ENCODE results near the gene DOCK8. TPM values are rescaled to one million over a fixed set of nuclear protein-coding genes. Genes with fewer than 3 reads are reported as not detected.
A peak's percentile ranks its signal among the peaks of the same experiment; 100 is the strongest.

The DOCK8 gene
- total and polyA plus RNA-seq, 2 of the 4 experiments (the other 2 are of a cell fraction), result not detected

- POLR2A ChIA-PET (ENCODE audit: unreplicated experiment), result no interaction called here
- no peak overlapping the region for H3K23ac ChIP-seq (ENCODE audit: low read depth, low read length)
- DNase-seq (peak; percentile 52), ATAC-seq (ENCODE audit: low read depth) (peak; percentile 99)
- intact Hi-C loops (cut with micrococcal nuclease), result loop anchor here (1.0 to 10.0 kb wide), 8 partner anchors 49 to 623 kb away; partner anchors contain the start of gene KANK1
- H2BK15ac ChIP-seq (ENCODE audit: low read depth, low read length), result no peak overlapping the region
- H3K56ac ChIP-seq (ENCODE audit: extremely low read depth, insufficient read depth, low read length), result no peak overlapping the region
- H3K14ac ChIP-seq (replicated peaks; ENCODE audit: low read depth, low read length), result no peak overlapping the region
- WGBS, 2 experiments (ENCODE audit: extremely low coverage in 2 of 2, insufficient read length in 1 of 2), result no CpG with 5 or more reads among the region's 9 CpGs
- dilution Hi-C loops (cut with HindIII; ENCODE audit: low sequenced_read_pairs, unreplicated experiment), result no loop called here
- no peak overlapping the region for H3K9ac ChIP-seq (ENCODE audit: low read depth, low read length)
- no peak overlapping the region for H2AK9ac ChIP-seq (replicated peaks; ENCODE audit: low read depth, low read length, poor library complexity)
- H4K8ac ChIP-seq (ENCODE audit: low read depth in 2 of 2, low read length in 2 of 2), result no peak overlapping the region
- in situ Hi-C loops (cut with MboI; ENCODE audit: low sequenced_read_pairs), result loop anchor here (5.0 kb wide), 1 partner anchor 621 kb away; no protein-coding TSS in a partner anchor
- BruUV-seq (replicated peaks), result no TSS peak
- H3K79me1 ChIP-seq (ENCODE audit: low read depth in 1 of 2, low read length in 2 of 2), result no peaks in the 10 kb centered on the region
- no peaks in the 10 kb centered on the region for H3K9me1 ChIP-seq (ENCODE audit: insufficient read depth, low read length)
- H3K9me3 ChIP-seq (ENCODE audit: control insufficient read depth, insufficient read depth, low read length), result no peaks in the 10 kb centered on the region
- H3K27ac ChIP-seq (ENCODE audit: insufficient read depth, low read length), result no peak overlapping the region
- no peak overlapping the region for H2BK120ac ChIP-seq (ENCODE audit: low read depth, low read length)
- H4K20me1 ChIP-seq (ENCODE audit: insufficient read depth, low read length), result no peaks in the 10 kb centered on the region
- H2AFZ ChIP-seq (replicated peaks; ENCODE audit: low read length, poor library complexity), result no peak overlapping the region
- no peak overlapping the region for H3K18ac ChIP-seq (ENCODE audit: low read depth, low read length)
- no peak overlapping the region for H2BK5ac ChIP-seq (ENCODE audit: low read depth, low read length, poor library complexity, severe bottlenecking)
- H3K4me2 ChIP-seq (ENCODE audit: low read depth, low read length), result no peak overlapping the region
- no peak overlapping the region for H3K4ac ChIP-seq (ENCODE audit: low read depth, low read length)
- no peak overlapping the region for H3K4me3 ChIP-seq (ENCODE audit: insufficient read depth, low read depth, low read length)
- H2AK5ac ChIP-seq (ENCODE audit: low read depth, low read length), result no peak overlapping the region
- H3K36me3 ChIP-seq (ENCODE audit: control insufficient read depth, insufficient read depth, low read length), result no peaks in the 10 kb centered on the region
- no peak for TF ChIP-seq MAFK (IDR thresholded peaks at IDR 0.05; ENCODE audit: low read depth, low read length)
- no peak for TF ChIP-seq NFE2L2 (IDR thresholded peaks at IDR 0.05; ENCODE audit: low read depth, low read length)
- TF ChIP-seq, protein P1, sequence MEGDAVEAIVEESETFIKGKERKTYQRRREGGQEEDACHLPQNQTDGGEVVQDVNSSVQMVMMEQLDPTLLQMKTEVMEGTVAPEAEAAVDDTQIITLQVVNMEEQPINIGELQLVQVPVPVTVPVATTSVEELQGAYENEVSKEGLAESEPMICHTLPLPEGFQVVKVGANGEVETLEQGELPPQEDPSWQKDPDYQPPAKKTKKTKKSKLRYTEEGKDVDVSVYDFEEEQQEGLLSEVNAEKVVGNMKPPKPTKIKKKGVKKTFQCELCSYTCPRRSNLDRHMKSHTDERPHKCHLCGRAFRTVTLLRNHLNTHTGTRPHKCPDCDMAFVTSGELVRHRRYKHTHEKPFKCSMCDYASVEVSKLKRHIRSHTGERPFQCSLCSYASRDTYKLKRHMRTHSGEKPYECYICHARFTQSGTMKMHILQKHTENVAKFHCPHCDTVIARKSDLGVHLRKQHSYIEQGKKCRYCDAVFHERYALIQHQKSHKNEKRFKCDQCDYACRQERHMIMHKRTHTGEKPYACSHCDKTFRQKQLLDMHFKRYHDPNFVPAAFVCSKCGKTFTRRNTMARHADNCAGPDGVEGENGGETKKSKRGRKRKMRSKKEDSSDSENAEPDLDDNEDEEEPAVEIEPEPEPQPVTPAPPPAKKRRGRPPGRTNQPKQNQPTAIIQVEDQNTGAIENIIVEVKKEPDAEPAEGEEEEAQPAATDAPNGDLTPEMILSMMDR (conservative IDR thresholded peaks at IDR 0.05; ENCODE audit: low read depth, low read length), result peak; percentile 81
- TF ChIP-seq RCOR1 (IDR thresholded peaks at IDR 0.05; ENCODE audit: insufficient replicate concordance, low read length), result no peak
- TF ChIP-seq RAD21 (IDR thresholded peaks at IDR 0.05; ENCODE audit: low read length), result peak; percentile 80
- no peak for TF ChIP-seq USF2 (IDR thresholded peaks at IDR 0.05; ENCODE audit: low read depth, low read length)
- peak; percentile 81 for TF ChIP-seq SMC3 (IDR thresholded peaks at IDR 0.05; ENCODE audit: low read depth, low read length)
- TF ChIP-seq, protein P2, sequence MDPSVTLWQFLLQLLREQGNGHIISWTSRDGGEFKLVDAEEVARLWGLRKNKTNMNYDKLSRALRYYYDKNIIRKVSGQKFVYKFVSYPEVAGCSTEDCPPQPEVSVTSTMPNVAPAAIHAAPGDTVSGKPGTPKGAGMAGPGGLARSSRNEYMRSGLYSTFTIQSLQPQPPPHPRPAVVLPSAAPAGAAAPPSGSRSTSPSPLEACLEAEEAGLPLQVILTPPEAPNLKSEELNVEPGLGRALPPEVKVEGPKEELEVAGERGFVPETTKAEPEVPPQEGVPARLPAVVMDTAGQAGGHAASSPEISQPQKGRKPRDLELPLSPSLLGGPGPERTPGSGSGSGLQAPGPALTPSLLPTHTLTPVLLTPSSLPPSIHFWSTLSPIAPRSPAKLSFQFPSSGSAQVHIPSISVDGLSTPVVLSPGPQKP (IDR thresholded peaks at IDR 0.05; ENCODE audit: borderline replicate concordance, low read depth, low read length), result no peak
- TF ChIP-seq RFX5 (IDR thresholded peaks at IDR 0.05; ENCODE audit: low read depth, low read length), result no peak
- no peak for TF ChIP-seq CEBPB (IDR thresholded peaks at IDR 0.05; ENCODE audit: low read depth, low read length)
- TF ChIP-seq MXI1 (IDR thresholded peaks at IDR 0.05; ENCODE audit: borderline replicate concordance, low read depth, low read length), result no peak
- H3K4me1 ChIP-seq (ENCODE audit: control insufficient read depth, insufficient read depth, low read length), result no peaks in the 10 kb centered on the region
- H3K27me3 ChIP-seq (ENCODE audit: control insufficient read depth, insufficient read depth, low read length), result peaks cover 3% of the 10 kb centered on the region
- H4K5ac ChIP-seq (ENCODE audit: low read depth, low read length), result no peak overlapping the region
- H4K91ac ChIP-seq (ENCODE audit: insufficient read depth, low read depth, low read length), result no peak overlapping the region
- CTCF ChIA-PET, result interaction anchor here (0.6 kb wide), 1 partner anchor 216 kb away, joined by 3 read pairs; no protein-coding TSS in a partner anchor
- H2BK20ac ChIP-seq (ENCODE audit: low read depth, low read length), result no peak overlapping the region
Observed at GRCh38 chr9:385818-386398, 171.2 kb downstream of the DOCK8 start.
